ENCODE data around the gene DEFB115. TPM values are rescaled to one million over a fixed set of nuclear protein-coding genes. Genes with fewer than 3 reads are reported as not detected.
"Not testable (repeated sequence)": the region's sequence is repeated elsewhere in the genome, so short reads cannot be mapped to it uniquely, and the experiment has no call there.

The DEFB115 gene, protein sequence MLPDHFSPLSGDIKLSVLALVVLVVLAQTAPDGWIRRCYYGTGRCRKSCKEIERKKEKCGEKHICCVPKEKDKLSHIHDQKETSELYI
- not detected for total RNA-seq
- not detected for polyA plus RNA-seq

DNA sequence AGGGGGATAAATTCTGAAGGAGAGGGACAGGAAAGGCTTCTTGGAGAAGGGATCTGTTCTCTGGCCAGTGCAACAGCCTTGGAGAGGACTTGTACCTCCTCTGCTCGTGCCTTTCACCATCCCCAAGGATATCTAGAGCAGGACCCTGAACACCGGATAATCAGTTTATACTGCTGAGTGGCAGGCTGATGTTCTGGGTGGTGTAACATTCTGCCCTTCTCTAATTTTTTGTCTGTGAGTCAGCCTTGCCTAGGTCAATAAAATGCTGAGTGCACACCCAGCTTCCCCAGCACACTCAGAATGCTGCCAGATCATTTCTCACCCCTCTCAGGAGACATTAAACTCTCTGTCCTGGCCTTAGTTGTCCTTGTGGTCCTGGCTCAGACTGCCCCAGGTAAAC, at the start of gene DEFB115:
TSS of gene DEFB115 (plus strand) at position 301 of the 400 bp plus-strand sequence. CDS start at position 301, 0 bp downstream.
- 56% methylated on average over 2 of the region's 2 CpGs for WGBS

DNA sequence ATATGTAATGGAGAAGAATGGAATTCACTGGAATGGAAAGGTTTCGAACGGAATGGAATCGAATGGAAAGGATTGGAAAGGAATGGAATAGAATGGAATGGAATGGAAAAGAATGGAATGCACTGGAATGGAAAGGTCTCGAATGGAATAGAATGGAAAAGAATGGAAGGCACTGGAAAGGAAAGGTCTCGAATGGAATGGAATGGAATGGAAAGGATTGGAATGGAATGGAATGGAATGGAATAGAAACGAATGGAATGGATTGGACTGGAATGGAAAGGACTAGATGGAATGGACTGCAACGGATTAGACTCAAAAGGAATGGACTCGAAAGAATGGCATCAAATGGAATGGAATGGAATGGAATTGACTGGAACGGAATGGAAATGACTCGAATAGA, 20.5 kb upstream of the DEFB115 start:
- H3K4me3 ChIP-seq (ENCODE audit: low read depth, low read length): no peak overlapping the region
- H3K36me3 ChIP-seq (ENCODE audit: insufficient read depth): no peaks in the 10 kb centered on the region
- no peak overlapping the region for H3K27ac ChIP-seq (ENCODE audit: low read depth)
- no peak for DNase-seq (ENCODE audit: extremely low spot score)
- no peaks in the 10 kb centered on the region for H3K4me1 ChIP-seq (ENCODE audit: insufficient read depth)
- WGBS: 73% methylated on average over 10 of the region's 10 CpGs

More for the DNA sequence above, at the start of gene DEFB115:
- no peak within 1 kb of the TSS for H3K27ac ChIP-seq (ENCODE audit: low read depth)
- no peak for DNase-seq (ENCODE audit: extremely low spot score)
- no peak within 1 kb of the TSS for H3K4me3 ChIP-seq (ENCODE audit: low read depth, low read length)
- no peaks in the 10 kb centered on the region for H3K36me3 ChIP-seq (ENCODE audit: insufficient read depth)
- no peaks in the 10 kb centered on the region for H3K4me1 ChIP-seq (ENCODE audit: insufficient read depth)

DNA sequence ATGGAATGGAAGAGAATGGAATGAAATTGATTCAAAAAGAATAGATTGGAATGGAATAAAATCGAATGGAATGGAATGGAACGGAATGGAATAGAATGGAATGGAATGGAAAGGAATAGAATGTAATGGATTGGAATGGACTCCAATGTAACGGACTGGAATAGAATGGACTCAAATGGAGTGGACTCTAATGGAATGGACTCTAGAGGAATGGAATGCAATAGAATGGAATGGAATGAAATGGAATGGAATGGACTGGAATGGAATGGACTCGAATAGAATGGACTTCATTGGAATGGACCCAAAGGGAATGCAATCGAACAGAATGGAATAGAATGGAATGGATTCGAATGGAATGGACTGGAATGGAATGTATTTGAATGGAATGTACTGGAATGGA, 19.7 kb upstream of the DEFB115 start:
- WGBS: 68% methylated on average over 6 of the region's 6 CpGs
- Histone ChIP-seq H3K4me3 (ENCODE audit: low read depth, low read length) (no peak overlapping the region), H3K27ac (ENCODE audit: low read depth) (no peak overlapping the region), H3K36me3 (ENCODE audit: insufficient read depth) (no peaks in the 10 kb centered on the region), H3K4me1 (ENCODE audit: insufficient read depth) (no peaks in the 10 kb centered on the region)
- no peak for DNase-seq (ENCODE audit: extremely low spot score)

DNA sequence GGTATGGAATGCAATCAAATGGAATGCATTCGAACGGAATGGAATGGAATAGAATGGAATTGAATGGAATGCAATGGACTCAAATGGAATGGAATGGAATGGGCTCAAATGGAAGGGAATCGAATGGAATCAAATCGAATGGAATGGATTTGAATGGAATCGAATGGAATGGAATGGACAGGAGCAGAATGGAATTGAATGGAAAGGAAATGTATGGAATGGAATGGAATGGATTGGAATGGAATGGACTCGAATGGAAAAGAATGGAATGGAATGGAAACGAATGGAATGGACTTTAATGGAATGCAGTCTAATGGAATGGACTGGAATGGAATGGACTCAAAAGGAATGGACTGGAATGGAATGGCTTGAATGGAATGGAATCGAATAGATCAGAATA, 18.3 kb upstream of the DEFB115 start:
- Histone ChIP-seq H3K27ac (ENCODE audit: low read depth) (no peak overlapping the region), H3K4me1 (ENCODE audit: insufficient read depth) (no peaks in the 10 kb centered on the region), H3K4me3 (ENCODE audit: low read depth, low read length) (no peak overlapping the region), H3K36me3 (ENCODE audit: insufficient read depth) (no peaks in the 10 kb centered on the region)
- WGBS: 65% methylated on average over 8 of the region's 8 CpGs
- no peak for DNase-seq (ENCODE audit: extremely low spot score)

DNA sequence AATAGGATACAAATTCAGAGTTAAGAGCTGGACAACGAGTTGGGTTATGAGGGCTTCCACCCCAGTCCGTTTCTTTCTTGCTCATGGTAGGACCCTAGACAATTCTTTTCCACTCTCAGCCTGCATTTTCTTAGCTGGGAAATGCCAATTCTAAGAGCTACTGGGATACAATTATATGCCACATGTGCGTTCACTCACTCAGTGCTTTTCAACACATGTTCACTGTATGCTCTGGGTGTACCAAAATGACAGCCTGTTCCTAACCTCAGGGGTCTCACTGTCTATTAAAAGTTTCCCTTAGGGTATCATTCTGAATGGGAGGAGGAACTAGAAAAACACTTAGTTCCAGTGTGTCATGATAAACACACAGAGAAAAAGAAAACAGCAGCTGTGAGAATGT, 505 bp upstream of the DEFB115 start:
- H3K36me3 ChIP-seq (ENCODE audit: insufficient read depth): no peaks in the 10 kb centered on the region
- H3K27ac ChIP-seq (ENCODE audit: low read depth): no peak overlapping the region
- H3K4me3 ChIP-seq (ENCODE audit: low read depth, low read length): no peak overlapping the region
- WGBS: 40% methylated on average over 3 of the region's 3 CpGs
- H3K4me1 ChIP-seq (ENCODE audit: insufficient read depth): no peaks in the 10 kb centered on the region
- DNase-seq (ENCODE audit: extremely low spot score): no peak

DNA sequence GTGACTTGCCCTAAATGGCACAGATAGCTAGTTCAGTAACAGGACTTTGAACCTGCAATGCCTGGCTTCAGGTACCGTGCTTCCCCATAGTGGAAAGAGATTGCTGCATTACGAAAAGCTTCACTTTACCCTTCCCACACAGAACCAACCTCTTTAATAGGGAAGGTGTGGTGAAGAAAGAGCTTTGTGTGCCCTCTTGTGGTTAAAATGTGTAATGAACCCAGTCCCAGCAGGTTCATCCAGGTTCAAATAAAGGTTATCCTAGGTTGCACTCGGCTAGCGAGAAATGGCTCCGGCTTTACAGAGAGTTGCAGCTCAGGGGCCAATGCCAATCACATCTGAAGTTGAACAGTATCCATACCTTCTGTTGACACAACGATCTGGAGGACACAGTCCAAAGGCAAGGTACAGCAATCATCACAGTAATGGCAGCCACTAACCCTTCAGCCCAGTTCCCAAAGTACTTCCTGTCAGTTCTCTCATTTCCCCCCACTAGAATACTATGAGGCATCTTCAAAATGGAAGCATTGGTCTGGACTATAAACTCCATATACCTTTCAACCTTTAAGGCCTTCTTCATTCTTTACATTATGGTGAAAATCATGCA, 3.0 kb downstream of the DEFB115 start:
- Histone ChIP-seq H3K4me3 (ENCODE audit: low read depth, low read length) (no peak overlapping the region), H3K27ac (ENCODE audit: low read depth) (no peak overlapping the region), H3K36me3 (ENCODE audit: insufficient read depth) (no peaks in the 10 kb centered on the region), H3K4me1 (ENCODE audit: insufficient read depth) (no peaks in the 10 kb centered on the region)
- no peak for DNase-seq (ENCODE audit: extremely low spot score)
- WGBS: 70% methylated on average over 6 of the region's 6 CpGs

DNA sequence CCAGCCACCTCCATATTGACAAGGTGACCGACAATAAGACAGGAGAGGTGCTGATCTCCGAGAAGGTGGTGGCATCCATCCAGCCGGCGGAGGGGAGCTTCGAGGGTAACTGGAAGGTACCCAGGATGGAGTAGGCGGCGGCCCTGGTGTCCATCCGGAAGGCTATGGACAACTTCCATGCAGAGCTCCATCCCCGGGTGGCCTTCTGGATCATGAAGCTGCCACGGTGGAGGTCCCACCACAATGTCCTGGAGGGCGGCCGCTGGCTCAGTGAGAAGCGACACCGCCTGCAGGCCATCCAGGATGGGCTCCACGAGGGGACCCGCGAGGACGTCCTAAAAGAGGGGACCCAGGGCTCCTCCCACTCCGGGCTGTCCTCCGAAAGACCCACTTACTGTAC, 17.0 kb downstream of the DEFB115 start:
- H3K4me1 ChIP-seq (ENCODE audit: insufficient read depth): no peaks in the 10 kb centered on the region
- DNase-seq (ENCODE audit: extremely low spot score): no peak
- H3K36me3 ChIP-seq (ENCODE audit: insufficient read depth): no peaks in the 10 kb centered on the region
- WGBS: 80% methylated on average over 20 of the region's 20 CpGs
- no peak overlapping the region for H3K4me3 ChIP-seq (ENCODE audit: low read depth, low read length)
- H3K27ac ChIP-seq (ENCODE audit: low read depth): no peak overlapping the region

DNA sequence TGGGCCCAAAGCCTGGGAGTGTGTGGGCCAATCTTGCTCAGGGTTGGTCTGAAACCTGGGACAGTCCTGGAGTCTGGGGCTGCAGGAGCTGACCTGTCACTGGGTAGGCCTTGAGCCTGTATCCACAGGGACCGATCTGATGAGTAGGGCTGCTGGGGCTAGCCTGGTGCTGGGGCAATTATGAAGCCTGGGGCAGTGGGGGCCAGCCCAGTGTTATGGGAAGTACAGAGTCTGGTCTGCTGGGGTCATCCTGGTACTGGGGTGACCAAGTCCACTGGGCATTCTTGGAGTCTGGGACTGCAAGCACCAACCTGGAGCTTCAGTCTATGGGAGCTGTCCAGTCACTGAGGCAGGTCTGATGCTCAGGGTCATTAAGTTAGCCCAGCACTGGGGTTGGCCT, 20.7 kb downstream of the DEFB115 start:
- WGBS: 63% methylated on average over 1 of the region's 1 CpG
- no peaks in the 10 kb centered on the region for H3K4me1 ChIP-seq (ENCODE audit: insufficient read depth)
- no peaks in the 10 kb centered on the region for H3K36me3 ChIP-seq (ENCODE audit: insufficient read depth)
- H3K27ac ChIP-seq (ENCODE audit: low read depth): no peak overlapping the region
- no peak for DNase-seq (ENCODE audit: extremely low spot score)
- H3K4me3 ChIP-seq (ENCODE audit: low read depth, low read length): no peak overlapping the region

DNA sequence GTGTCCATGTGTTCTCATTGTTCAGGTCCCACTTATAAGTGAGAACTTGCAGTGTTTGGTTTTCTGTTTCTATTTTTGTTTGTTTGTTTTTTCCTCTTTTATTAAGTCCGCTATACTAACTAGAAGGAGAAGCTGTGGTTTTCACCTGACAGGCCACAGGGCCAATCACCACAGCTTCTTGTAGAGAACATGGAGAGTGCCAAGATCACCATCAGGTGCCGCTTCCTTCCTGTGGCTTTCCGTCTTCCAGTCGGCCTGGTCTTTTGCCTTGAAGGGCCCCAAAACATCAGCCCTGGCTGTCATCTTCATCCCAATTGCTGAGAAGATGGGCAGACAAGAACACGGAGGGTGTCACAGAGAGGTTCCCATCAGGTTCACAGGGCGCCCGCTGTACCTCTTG, 27.5 kb downstream of the DEFB115 start:
- 73% methylated on average over 7 of the region's 7 CpGs for WGBS
- not testable (repeated sequence) for H3K27ac ChIP-seq (ENCODE audit: low read depth); H3K4me3 ChIP-seq (ENCODE audit: low read depth, low read length); H3K4me1 ChIP-seq (ENCODE audit: insufficient read depth); DNase-seq (ENCODE audit: extremely low spot score); H3K36me3 ChIP-seq (ENCODE audit: insufficient read depth)

DNA sequence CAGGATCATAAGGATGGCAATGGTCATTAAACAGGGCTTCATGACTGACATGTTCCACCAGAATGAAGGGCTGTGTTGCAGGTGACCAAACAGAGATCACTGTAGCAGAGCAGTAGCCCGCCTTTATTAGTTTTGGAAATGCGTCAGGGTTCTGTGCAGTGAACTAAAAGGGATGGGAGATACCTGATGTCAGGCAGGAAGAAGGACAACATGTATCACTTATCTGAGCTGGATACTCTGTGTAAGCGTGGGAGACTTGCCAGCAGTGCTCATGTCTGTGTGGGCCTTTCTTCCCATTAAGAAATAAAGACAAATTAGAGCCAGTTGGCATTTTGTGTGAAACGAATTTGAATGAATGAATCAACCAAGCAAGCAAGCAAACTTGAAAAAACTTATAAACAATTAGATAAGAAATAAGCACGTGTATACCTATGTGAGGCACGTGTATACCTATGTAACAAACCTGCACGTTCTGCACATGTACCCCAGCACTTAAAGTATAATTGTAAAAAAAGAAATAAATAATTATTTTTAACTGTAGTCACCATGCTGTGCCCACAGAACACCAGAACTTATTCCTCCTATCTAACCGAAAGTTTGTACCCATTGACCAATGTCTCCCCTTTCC, 51.2 kb downstream of the DEFB115 start, which contains the start of gene DEFB116:
TSS of gene DEFB116 (minus strand) at position 51 of the 628 bp plus-strand sequence. CDS start at position 51, 0 bp downstream.
- DNase-seq (ENCODE audit: extremely low spot score): no peak
- Histone ChIP-seq H3K27ac (ENCODE audit: low read depth) (no peak within 1 kb of the TSS), H3K4me3 (ENCODE audit: low read depth, low read length) (no peak within 1 kb of the TSS), H3K4me1 (ENCODE audit: insufficient read depth) (no peaks in the 10 kb centered on the region), H3K36me3 (ENCODE audit: insufficient read depth) (no peaks in the 10 kb centered on the region)
- WGBS: 44% methylated on average over 8 of the region's 8 CpGs

Other genes starting within 250 kb of the DEFB115 start
- gene DEFB116, start 50.9 kb downstream of the DEFB115 start, total RNA-seq: not detected
- not detected for gene DEFB116, start 50.9 kb downstream of the DEFB115 start, polyA plus RNA-seq
- not detected for gene DEFB118, start 110.9 kb downstream of the DEFB115 start, total RNA-seq
- gene DEFB118, start 110.9 kb downstream of the DEFB115 start, polyA plus RNA-seq: not detected
- not detected for gene DEFB119, start 132.9 kb downstream of the DEFB115 start, total RNA-seq
- not detected for gene DEFB119, start 132.9 kb downstream of the DEFB115 start, polyA plus RNA-seq
- not detected for gene DEFB121, start 148.6 kb downstream of the DEFB115 start, total RNA-seq
- gene DEFB121, start 148.6 kb downstream of the DEFB115 start, polyA plus RNA-seq: not detected
- gene DEFB123, start 183.0 kb downstream of the DEFB115 start, total RNA-seq: not detected
- not detected for gene DEFB123, start 183.0 kb downstream of the DEFB115 start, polyA plus RNA-seq
- not detected for gene DEFB124, start 217.5 kb downstream of the DEFB115 start, total RNA-seq
- 0.52 TPM for gene DEFB124, start 217.5 kb downstream of the DEFB115 start, polyA plus RNA-seq
- gene REM1, start 217.6 kb downstream of the DEFB115 start, total RNA-seq: 4.1 TPM
- 4.8 TPM for gene REM1, start 217.6 kb downstream of the DEFB115 start, polyA plus RNA-seq

All from urinary bladder (tissue), 4 donors.